Measurements from ENCODE around the gene KCNH3.

KCNH3 gene

DNA sequence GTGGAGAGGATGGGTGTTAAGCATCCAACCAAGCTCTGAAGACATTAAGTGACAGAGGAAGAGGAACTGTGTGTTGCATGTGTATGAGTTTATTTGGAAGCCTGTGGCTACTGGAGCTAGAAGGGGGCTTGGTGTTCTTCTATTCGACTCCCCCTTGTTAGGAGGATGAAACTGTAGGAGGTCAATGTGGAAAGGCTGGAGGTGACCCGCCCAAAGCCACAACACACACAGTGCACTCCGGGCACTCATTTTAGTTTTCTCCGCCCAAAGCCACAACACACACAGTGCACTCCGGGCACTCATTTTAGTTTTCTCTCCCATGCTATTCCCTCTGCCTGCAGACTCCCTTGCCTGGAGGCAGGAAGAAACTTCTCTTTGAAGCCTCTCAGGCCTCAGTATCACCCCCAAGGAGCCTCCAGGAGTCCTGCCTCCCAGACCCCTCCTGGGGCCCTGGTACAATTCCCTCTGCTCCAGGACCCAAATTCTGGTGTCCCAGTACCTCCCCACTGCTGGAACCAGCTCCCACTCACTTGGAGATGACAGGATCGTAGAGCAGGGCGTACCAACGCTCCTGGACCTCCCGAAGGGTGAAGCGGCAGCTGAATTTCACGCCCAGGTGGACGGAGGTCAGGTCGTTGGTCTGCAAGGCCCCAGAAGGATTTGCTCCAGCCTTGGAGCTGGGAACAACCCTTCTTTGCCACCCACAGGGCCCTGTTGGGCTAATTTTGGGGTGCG lies 25.3 kb downstream of the KCNH3 start:
- no peak for DNase-seq

DNA sequence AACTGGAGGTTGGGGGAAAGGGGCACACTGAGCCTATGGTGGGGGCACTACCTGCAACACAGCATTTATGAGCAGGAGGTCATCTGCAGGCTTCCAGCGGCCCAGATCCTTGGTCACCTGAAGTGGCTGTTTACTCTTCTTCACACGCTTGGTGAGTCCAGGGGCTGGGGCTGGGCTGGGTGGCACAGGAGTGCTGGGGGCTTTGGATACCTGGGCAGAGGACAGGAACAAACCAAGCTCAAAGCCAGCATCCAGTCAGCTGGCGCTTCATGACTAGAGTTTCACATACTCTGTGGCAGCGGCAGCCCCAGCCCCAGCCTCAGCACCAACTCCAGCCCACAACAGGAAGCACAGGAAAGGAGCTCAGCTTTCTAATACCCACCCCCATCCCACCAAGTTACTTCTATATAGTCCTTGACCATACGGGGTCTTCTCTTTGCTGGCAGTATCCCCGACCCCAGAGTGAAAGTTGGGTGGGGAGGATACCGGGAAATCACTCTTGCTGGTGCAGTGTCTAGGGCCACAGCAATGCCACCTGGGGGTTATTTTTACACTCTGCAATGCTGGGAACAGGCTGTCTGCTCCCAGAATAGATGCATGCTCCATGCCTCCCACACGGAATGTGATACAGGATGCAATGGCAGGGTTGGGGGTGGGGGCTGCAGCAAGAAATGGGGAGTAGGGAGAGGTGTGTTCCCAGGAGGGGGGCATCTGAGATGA lies 26.0 kb downstream of the KCNH3 start:
- DNase-seq, result no peak

DNA sequence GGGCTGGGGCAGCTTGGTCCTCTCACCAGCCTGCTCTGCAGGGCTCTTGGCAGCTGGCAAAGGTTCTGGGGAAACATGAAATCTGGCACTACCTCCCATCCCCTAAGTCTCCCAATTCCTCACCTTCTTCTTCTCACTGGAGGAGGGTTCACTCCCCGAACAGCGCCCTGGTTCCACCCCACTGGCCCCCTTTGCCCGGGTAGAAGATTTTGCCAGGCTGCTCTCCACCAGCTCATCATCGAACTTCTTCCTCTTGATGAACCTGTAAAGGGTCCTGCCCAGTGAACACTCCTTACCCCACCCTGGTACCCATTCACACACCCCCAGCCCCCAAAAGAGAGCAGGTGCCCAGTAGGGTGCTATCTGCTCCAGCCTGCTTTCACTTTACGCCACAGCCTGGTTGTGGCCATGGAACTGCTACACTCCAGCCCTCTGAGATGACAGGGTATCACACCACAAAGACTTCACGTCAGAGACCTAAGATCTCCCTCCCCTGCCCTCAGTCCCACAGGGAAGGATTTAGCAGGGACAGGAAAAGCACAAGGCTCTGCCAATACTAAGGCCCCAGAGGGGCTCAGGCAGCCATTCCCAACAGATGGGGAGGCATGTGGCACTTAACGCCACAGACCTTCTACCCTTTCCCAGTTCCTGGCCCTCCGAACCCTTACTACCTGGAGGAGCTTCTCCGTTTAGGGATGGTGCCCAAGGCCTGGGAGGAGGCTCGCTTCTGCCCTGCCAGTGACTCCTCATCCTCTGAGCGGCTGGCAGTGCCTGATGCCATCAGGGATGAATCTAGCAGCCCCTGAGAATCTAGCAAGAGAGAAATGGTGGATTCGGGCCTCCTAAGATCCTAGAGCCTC lies 26.8 kb downstream of the KCNH3 start:
- no peak for DNase-seq

DNA sequence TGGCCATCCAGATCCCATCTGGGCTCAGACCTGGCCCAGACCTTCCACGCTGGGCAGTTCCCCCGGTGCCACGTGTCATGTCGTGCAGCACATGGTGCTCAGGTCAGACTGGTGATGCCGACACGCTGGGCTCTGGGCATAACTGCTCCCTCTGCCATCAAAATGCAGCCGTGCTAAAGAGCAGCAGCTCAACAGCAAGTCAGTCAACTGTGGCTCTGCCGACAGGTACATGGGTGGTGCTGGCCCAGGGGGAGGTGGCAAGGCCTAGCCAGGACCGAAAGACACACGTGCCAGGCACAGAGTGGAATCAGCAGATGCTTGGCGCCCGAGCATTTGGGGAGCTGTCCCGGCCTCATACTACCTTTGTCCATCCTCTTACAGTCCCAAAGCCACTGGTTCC lies 27.5 kb downstream of the KCNH3 start:
- no peak for DNase-seq

DNA sequence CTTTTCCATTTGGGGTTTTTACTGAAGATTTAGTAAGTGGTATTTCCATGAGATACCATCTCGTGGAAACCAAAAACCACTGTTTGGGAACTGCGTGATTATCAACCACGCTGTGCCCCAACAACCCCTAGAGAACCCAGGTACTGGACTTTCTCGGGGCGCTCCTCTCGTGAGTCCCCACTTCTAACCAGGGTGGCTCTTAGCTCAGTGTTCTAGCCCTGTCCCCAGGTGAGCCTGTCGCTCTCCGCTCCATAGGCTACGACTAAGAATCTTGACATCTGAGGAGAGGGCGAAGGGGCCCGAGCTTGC lies 28.4 kb downstream of the KCNH3 start:
- DNase-seq, result no peak

DNA sequence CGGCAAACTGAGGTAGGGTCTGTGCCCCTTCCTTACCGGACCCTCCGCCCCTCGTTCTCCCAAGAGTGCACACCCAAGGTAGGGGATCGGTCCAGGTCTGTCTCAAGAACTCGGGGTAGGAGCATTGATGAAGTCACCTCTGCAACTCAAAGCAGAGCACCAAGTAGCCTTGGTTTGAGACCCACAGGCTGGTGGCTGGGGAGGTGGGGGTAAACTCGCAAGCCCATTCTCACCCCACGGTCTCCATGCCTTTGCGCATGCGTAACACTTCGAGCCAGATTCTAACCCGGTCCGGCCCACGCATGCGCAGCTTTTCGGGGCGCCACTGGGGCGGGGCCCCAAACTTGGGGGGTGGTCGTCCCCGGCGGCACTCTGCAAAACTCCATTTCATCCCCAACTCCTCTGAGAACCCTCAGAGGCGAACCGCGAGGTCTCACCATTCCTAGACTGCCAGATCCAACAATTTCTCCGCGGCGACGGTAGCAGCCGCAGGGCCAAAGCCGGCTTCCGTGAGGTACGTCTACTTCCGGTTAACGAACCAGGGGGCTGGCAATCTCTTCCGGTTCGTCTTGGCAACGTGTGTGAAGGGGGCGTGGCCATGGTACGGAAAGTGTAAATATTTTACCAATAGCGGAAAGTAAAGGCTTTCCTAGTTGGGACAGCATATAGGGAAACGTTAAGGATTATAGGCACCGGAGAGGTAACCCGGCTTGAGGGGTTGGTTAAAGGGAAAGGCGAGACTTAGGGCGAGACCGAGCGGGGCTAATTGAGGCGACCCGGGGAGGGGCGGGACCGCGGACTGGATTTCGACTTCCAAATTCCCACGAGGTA lies 29.0 kb downstream of the KCNH3 start, which contains the start of gene MCRS1:
MCRS1 (minus strand) TSS at position 532 of the 831 bp plus-strand sequence. CDS start 1,411 bp downstream, outside the sequence.
- peak; percentile 89 for DNase-seq

DNA sequence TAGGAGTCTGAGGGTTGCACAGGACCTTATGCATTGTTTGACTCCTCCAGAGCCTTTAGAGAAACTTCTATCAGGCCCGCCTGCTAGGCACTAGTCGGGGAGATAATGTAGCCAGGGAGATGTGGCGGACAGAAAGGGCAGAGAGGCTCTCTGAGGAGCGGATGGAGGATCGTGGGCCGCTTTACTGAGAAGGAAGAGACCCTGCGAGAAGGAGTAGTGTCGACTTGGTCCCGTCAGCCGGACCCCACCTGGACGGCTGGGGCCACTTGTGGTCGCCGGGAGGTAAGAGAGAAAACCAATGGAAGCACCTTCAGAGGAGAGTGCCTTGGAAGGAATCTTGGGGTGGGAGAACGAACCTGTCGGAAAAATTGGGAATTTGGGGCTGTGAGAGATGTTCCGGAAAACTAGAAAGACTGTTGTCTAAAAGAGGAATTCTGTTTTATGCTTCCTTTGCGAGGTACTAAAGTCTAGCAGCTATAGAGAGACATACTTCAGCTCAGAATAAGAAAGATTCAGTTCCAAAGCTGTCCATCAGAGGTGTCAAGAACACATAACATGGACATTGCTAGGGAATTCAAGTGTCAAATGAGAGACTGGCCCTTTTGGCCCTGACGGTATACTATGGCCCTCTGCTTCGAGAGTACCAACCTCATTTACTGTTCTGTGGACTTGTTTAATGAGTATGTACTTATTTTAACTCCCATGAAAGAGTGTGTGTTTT lies 29.8 kb downstream of the KCNH3 start:
- no peak for DNase-seq

DNA sequence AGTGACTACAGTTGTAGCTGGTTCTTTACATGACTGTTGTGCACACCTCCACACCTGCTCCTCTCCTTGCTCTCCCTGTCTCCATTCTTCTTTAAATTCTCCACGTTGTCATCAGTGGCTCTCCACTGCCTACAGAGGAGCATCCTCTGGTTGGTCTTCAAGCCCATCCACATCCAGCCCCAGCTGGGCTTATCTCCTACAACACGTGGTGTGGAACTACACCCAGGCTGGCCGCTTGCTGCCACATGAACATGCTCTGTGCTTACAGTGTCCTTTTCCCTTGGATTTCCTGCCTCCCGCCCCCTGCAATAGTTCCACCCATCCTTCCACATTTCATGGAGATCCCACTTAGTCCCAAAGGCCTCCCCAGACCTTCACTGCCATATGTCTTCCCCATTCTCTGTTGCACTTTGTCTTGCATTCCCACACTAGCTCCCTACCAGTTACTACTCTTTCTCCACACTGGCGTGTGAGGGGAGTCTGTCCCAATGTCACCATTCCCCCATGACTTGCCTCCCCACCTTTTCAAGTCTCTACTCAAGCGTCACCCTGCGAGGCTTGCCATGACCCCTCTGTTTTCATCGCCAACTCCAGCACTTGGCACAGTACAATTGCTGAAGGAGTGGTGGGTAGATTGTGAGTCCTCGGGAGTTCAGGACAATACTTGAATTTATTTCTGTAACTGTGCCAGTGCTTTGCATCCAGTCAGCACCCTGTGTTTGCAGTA lies 38.9 kb downstream of the KCNH3 start:
- no peak for DNase-seq

DNA sequence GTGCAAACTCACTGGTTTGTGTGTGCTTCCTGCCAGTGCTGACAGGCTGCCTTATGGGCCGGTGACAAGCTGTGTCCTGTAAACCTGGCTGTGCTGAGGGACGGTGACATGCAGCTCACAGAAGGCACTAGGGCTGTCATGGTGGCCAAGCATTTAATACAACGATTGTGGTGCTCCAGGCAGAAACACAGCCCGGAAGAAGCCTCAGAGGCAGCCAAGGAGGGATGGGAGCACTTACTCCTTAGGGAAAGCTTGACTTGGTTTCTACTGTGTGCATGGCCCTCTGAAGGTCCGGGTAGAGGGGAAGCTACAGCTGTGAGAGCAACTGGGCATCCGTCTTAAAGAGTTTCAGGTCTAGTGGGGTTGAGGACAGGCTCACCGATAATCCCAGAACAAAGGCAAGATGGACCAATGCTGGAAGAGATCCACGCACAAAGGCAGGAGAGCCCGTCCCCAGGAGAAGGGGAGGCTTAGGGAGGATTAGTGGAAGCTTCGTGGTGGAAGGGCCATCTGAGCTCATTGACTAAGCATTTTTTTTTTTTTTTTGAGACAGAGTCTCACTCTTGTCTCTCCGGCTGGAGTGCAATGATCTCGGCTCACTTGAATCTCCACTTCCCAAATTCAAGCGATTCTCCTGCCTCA lies 39.8 kb downstream of the KCNH3 start:
- no peak for DNase-seq

DNA sequence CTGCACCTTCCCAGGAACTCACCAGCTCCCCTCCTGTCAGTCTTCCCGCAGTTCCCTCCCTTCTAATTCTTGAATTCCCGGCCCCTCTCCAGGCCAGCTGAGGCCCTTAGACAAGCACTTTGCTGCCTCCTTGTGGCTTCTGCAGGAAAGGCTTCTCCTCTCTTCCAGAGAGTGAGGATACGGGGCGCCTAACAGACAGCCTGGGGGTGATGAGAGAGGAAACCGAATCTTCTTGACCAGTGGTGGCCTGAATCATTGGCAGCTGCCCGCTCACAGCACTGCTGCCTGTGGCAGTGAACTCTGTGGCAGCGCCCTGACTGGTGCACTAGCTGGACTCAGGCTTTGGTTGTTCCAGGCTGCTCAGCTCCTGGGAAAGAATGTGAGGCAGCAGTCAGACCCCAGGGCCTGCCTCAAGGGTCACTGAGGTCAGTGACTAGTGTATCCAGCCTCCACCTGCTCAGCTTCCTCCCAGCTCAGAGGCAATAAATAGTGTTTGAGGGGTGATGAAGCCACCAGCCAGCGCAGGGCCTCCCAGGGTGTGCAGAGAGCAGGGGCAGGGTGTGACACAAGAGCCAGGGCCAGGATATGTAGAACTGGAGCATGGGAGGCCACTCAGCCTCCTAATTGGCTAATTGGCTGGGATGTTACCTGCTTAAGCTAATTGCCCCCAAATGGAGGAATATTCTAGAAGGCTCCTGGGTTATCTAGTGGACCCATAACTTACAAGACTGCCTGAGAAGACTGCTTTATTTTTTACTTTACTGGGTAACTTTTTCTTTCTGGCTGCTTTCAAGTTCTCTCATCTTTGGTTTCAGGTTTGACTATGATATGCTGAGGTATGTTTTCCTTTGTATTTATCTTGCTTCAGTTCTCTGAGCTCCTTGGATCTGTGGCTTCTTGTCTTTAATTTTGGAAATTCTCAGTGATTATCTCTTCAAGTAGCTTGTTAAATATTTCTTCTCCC lies 42.0 kb downstream of the KCNH3 start:
- DNase-seq, result peak; percentile 60

DNA sequence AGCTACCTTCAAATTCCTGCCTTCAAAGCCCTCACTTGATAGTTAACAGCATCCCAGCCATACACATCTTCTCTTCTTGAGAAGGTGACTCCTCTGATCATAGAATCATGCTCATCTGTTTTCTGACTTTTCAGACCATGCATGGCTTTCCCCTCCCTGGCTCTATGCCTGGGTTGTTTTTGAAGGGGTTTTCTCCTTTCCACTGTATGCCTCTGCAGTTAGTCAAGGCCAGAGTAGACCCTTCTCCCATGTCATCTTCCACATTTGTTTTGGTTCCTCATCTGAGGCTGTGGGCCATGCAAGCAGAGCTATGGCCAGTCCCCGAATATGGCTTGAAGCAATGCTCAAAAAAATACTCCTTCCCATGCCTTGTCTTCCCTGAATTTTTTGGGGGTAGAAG lies 43.4 kb downstream of the KCNH3 start:
- DNase-seq, result no peak

DNA sequence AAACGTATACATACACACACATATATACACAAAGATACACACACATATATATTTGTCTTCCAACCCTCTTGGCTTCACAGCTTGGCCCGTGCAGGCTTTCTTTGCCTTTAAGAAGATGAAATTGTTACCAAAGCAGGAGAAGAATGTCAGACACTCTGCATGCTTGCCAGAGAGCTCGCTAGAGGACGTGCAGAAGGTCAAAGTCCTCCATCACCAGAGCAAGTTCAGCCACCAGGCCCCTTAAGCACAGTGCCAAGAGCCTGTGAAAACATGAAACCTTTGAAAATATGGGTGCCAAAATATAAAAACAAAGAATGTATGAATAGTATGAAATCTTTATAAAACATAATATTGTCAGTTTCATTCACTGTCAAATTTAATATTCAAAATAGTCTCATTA lies 44.0 kb downstream of the KCNH3 start:
- no peak for DNase-seq

DNA sequence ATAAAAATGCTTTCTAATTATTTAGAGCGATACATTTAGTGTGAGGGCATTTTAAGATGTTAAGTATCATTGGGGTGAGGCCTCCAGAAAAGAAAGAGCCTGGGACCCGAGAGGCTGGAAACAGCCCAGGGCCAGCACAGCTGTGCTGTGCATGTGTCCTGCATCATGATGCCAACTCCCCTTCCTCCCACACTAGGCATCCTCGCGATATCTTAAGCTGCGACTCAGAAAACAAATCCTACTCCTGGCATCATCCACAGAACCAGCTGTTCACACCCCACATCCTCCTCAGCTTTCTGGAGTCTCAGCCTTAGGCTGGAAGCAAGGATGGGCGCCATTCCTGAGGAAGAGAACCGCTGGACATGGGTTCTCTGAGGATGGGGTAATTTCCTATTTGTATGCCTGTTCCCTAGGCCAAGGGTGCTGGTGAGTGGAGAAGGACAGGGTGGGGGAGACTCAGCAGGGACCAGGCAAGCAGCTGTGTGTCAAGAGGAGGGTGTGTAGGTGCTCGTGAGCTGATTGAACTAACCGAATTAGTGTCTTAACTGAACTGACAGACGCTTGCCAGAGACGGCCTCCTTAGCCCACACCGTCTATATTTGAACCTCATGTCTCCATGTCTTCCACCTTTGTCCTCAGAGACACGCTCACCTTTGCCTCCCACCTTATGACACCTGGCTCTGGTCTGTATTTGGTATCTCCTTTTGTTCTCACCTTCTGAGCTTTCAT lies 44.7 kb downstream of the KCNH3 start:
- no peak for DNase-seq

DNA sequence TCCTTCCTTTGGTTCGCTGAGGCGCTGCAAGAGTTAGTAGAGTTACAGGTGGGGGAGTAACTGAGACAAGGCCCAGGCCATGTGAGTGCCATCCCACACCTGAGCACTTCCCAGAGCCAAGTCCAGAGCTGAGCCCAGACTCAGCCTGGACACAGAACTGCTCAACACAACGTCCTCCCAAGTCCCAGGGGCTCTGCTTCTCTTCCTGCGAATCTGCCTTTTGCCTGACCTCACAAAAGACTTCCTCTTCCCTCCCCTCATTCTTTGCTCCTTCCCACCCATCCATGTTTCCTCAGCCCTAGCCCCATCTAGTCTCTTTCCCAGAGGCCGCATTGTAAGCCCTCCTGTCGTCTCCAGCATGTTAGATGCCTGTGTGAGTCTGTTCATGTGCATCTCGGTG lies 45.8 kb downstream of the KCNH3 start:
- DNase-seq, result no peak

DNA sequence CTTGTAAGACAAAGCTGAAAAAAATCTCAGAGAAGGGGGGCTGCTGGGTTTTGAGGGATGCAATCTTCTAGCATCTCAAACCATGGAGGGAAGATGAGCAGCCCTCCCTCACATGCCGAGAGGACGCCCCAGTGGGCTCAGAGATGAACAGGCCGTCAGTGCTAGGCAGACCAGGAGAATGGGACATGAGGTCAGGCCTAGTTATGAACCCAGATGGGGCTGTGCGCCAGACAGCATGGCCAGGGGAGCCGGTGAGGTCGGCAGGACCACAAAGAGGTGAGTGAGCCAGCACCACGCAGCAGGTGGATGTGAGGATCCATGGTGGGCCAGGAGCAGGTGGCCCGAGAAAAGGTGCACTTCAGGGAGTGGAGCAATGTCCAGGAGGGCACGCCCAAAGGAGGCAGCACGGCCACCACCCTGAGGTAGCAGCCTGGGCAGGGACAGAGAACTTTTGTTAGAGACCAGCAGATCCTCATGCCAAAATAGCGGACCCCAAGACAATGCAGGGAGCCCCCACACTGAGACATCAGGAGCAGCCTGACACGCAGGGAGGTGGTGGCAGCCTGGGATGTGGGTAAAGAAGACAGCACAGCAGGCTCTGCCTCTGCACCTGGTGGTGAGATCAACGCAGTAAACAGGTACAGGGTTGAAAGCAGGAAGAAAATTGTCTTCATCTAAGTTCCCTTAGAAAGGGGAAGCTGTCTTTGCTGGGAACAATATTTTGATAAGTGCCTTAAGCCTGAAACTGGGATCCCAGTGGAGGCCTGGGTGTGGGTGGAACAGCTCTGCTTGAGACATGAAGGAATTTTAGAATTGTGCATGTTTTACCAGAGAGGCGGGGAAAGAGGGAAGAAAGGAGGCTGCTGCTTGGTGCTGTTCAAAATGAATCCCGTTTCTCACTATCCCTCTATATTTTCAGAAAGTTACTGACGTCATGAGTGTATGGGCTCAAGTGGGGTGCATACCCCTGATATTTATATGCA lies 46.9 kb downstream of the KCNH3 start:
- no peak for DNase-seq

DNA sequence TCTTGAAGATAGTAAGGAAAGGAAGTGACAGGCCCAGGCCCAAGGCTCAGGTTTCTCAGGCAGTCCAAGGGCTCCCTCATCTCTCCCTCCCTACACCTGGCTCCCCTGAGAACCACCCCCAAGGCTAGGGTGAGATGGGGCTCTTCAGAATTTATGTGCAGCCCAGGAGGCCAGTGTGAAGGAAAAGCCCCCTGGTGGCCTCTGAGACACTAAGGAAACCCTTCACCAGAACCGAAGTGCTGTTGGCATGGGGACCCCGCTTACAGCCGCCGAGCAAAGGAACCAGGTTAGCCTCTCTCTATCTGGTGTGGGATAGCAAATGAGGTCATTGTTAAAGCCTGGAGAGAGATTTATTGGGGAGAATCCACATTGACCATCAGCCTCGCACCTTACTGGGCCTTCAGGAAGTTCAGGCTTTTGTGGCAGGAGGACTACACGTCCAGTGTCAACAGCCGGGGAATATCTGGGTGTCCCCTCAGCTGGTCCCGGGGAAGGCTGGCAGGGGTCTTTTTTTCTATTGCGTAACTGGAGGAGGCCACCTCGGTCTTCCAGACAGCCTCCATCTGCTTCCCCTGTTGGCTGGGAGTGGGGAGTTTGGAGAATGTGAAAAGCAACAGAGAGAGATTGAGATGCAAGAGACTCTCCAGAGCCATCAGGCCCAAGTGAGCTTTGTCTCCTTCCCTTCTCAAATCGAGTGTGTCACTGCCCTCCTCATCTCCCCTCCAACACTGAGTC lies 48.5 kb downstream of the KCNH3 start:
- DNase-seq, result no peak

DNA sequence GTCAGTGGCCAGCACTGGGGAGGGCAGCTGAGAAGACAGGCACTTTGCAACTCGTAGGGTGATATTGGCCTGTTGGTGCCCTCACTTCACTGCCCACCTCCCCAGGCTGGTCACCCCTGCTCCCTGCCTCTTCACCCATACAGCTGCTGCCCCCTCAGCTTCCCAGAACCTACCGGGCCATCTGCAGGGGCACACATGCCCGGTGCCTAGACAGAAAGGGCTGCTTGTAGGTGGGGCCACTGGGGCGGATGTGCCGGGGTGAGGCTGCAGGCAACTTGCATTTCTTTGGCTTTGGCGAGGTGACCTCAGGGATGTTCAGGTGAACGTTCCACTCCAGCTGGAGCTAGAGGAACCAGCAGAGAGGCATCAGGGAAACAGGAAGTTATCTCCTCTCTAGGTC lies 49.5 kb downstream of the KCNH3 start:
- no peak for DNase-seq

Measured in NCI-H1436 (cell line).